Occipital lobe (tissue), 2 donors: Measurements from ENCODE around the gene TFR2. TPM values are rescaled to one million over a fixed set of nuclear protein-coding genes. Genes with fewer than 3 reads are reported as not detected.

Experiments used
- DNase-seq: peaks from one replicate; lab custom pipeline; 2025; lab: John Stamatoyannopoulos, UW
- total RNA-seq: library from RNA; depleted of rRNA; stranded (reverse); fragments of >200 nt; gene quantifications from one replicate; pipeline ENCODE4 v1.2.3, GENCODE V29; 2014

Gene TFR2
- total RNA-seq, result 5.3 TPM

- no peak for DNase-seq
These were observed at the start of gene TFR2 for GRCh38 chr7:100641463-100641859. Gene TFR2 (minus strand): TSS chr7:100641552. CDS start chr7:100641509, 43 bp downstream.

- no peak for DNase-seq
These were observed 48.1 kb upstream of the TFR2 start for GRCh38 chr7:100689230-100690135.

- DNase-seq, result no peak
These were observed 47.0 kb upstream of the TFR2 start for GRCh38 chr7:100688326-100688860.

- DNase-seq, result no peak
These were observed 46.5 kb upstream of the TFR2 start for GRCh38 chr7:100687751-100688300.

- DNase-seq, result no peak
These were observed 45.9 kb upstream of the TFR2 start for GRCh38 chr7:100687261-100687660.

GRCh38 chr7:100686822-100687211 is 45.5 kb upstream of the TFR2 start:
- no peak for DNase-seq

GRCh38 chr7:100686201-100686821 is 45.0 kb upstream of the TFR2 start:
- no peak for DNase-seq

- no peak for DNase-seq
These were observed 44.3 kb upstream of the TFR2 start for GRCh38 chr7:100685631-100686145.

- DNase-seq, result no peak
These were observed 43.8 kb upstream of the TFR2 start for GRCh38 chr7:100685049-100685605.

- DNase-seq, result no peak
These were observed 43.2 kb upstream of the TFR2 start for GRCh38 chr7:100684534-100685042.

GRCh38 chr7:100683659-100684533 is 42.5 kb upstream of the TFR2 start:
- no peak for DNase-seq

- no peak for DNase-seq
These were observed 41.8 kb upstream of the TFR2 start for GRCh38 chr7:100682991-100683658.

GRCh38 chr7:100682228-100682741 is 40.9 kb upstream of the TFR2 start:
- DNase-seq, result no peak

GRCh38 chr7:100681491-100682227 is 40.3 kb upstream of the TFR2 start:
- no peak for DNase-seq

GRCh38 chr7:100680576-100681271 is 39.4 kb upstream of the TFR2 start:
- DNase-seq, result no peak

GRCh38 chr7:100679927-100680575 is 38.7 kb upstream of the TFR2 start:
- DNase-seq, result no peak

GRCh38 chr7:100679129-100679926 is 38.0 kb upstream of the TFR2 start:
- no peak for DNase-seq
